GM12891 (cell line): Measurements from ENCODE around the gene CDK18.

Experiments used
- DNase-seq: peaks from one replicate; pipeline ENCODE4 v3.0.0; 2011; ENCODE audit warnings: low spot score; ENCODE audit not compliant: insufficient read length
- FAIRE-seq: peaks from 2 replicates; lab custom pipeline; 2011; peaks lifted over from hg19 to GRCh38; lab: Jason Lieb, UNC
- PAX5 ChIP-seq: IDR thresholded peaks from 2 replicates; pipeline ENCODE4 v1.6.1; 2011; ENCODE audit warnings: low read length, moderate library complexity, mild to moderate bottlenecking; ENCODE audit not compliant: insufficient read depth, severe bottlenecking
- POLR2A ChIP-seq: IDR thresholded peaks from 2 replicates; pipeline ENCODE4 v1.6.1; 2011; ENCODE audit warnings: low read depth, low read length, control low read depth
- POLR2AphosphoS5 ChIP-seq: IDR thresholded peaks from 2 replicates; pipeline ENCODE4 v1.6.1; 2011; ENCODE audit warnings: low read depth, low read length, control low read depth
- POU2F2 ChIP-seq: IDR thresholded peaks from 2 replicates; pipeline ENCODE4 v1.6.1; 2011; ENCODE audit warnings: low read depth, mild to moderate bottlenecking, control low read depth, low read length, moderate library complexity
- SPI1 ChIP-seq: IDR thresholded peaks from 2 replicates; pipeline ENCODE4 v1.6.1; 2011; ENCODE audit warnings: low read depth, low read length, control low read depth
- TAF1 ChIP-seq: IDR thresholded peaks from 2 replicates; pipeline ENCODE4 v1.6.1; 2011; ENCODE audit warnings: low read depth, low read length, control low read depth

The CDK18 gene

GRCh38 chr1:205576805-205577761 is 72.6 kb downstream of the CDK18 start:
- DNase-seq = no peak
- no peak for FAIRE-seq
- TF ChIP-seq PAX5 (no peak), POU2F2 (no peak), POLR2AphosphoS5 (no peak), POLR2A (no peak), SPI1 (no peak), TAF1 (no peak)

- FAIRE-seq (no peak), DNase-seq (no peak)
- no peak for TF ChIP-seq TAF1
- TF ChIP-seq PAX5 = no peak
- TF ChIP-seq SPI1 = no peak
These were observed 73.6 kb downstream of the CDK18 start for GRCh38 chr1:205577874-205578658.

GRCh38 chr1:205578780-205579571 is 74.5 kb downstream of the CDK18 start:
- FAIRE-seq (no peak), DNase-seq (no peak)
- no peak for TF ChIP-seq PAX5

- no peak for TF ChIP-seq PAX5
- TF ChIP-seq SPI1 = no peak
- no peak for TF ChIP-seq POLR2A
- TF ChIP-seq TAF1 = no peak
- TF ChIP-seq POLR2AphosphoS5 = no peak
- no peak for TF ChIP-seq POU2F2
- FAIRE-seq = no peak
- DNase-seq = no peak
These were observed 75.2 kb downstream of the CDK18 start for GRCh38 chr1:205579711-205580110.

- TF ChIP-seq TAF1 (no peak), SPI1 (no peak), PAX5 (no peak), POU2F2 (no peak)
These were observed 75.9 kb downstream of the CDK18 start for GRCh38 chr1:205580140-205580922.

GRCh38 chr1:205580923-205581180 is 76.4 kb downstream of the CDK18 start:
- FAIRE-seq (no peak), DNase-seq (no peak)
- TF ChIP-seq TAF1 (no peak), POLR2AphosphoS5 (no peak), POLR2A (no peak), SPI1 (no peak), PAX5 (no peak), POU2F2 (no peak)

More at GRCh38 chr1:205580140-205580922, 75.9 kb downstream of the CDK18 start:
- FAIRE-seq (no peak), DNase-seq (no peak)

GRCh38 chr1:205581321-205581980 is 77.0 kb downstream of the CDK18 start:
- DNase-seq (no peak), FAIRE-seq (no peak)
- no peak for TF ChIP-seq POU2F2
- TF ChIP-seq POLR2A = no peak
- no peak for TF ChIP-seq PAX5
- TF ChIP-seq POLR2AphosphoS5 = no peak
- TF ChIP-seq TAF1 = no peak
- no peak for TF ChIP-seq SPI1

GRCh38 chr1:205582046-205582445 is 77.6 kb downstream of the CDK18 start:
- DNase-seq (no peak), FAIRE-seq (no peak)
- TF ChIP-seq TAF1 (no peak), POU2F2 (no peak), POLR2A (no peak), PAX5 (no peak), POLR2AphosphoS5 (no peak), SPI1 (no peak)
